PC-9 (cell line): ENCODE measurements around the gene FREM3.

ENCODE experiments used
- CTCF ChIP-seq: fragments of 200-600 bp; sonication (generic); conservative IDR thresholded peaks from 2 replicates; pipeline ENCODE4 v1.6.1; 2017; ENCODE audit warnings: mixed run types, antibody characterized with exemption, mild to moderate bottlenecking, moderate library complexity
- EZH2 ChIP-seq: fragments of 200-600 bp; sonication (generic); IDR thresholded peaks from 2 replicates; pipeline ENCODE4 v1.8.0; 2017; ENCODE audit warnings: antibody characterized with exemption, low read depth

GRCh38 chr4:143559757-143560147, 140.7 kb downstream of the FREM3 start:
- TF ChIP-seq CTCF: no peak
- TF ChIP-seq EZH2: no peak
